SIG-M5 (cell line): ENCODE measurements around the gene XCR1.
"Not testable (repeated sequence)": the region's sequence is repeated elsewhere in the genome, so short reads cannot be mapped to it uniquely, and the experiment has no call there.

ENCODE experiments used
- DNase-seq: peaks from one replicate; lab custom pipeline; 2025; lab: John Stamatoyannopoulos, UW

The XCR1 gene

DNA sequence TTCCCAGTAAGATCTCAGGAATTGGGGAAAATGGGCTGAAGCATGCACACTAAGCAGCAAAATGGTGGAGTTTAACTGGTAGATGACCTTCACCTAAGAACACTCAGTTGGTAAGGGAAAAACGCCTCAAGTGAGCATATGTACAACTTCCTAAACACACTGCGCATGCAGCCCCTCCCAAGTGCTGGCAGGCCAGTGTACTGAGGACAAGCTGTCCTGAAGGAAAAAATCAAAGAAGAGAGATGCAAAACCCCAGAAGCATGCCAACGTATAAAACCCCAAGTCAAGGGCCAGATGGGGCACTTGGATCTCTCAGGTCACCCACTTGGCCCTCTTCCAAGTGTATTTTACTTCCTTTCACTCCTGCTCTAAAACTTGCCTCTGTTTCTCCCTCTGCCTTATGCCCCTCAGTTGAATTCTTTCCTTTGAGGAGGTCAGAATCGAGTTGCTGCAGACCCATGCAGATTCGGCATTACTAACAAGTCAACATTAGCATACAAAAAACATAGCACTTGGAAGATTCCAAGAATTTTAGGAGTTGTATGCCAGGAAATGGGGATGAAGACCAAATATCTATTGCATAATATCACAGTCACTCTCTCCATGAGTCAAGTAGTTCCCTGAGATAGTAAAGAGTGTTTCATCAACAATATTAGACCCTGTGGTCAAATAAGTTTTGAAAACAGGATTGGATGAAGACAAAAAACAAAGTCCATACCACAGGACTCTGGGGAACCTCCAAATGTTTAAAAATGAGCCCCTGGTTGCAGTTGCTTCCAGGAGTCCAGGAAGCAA, 20.8 kb downstream of the XCR1 start:
- no peak for DNase-seq

DNA sequence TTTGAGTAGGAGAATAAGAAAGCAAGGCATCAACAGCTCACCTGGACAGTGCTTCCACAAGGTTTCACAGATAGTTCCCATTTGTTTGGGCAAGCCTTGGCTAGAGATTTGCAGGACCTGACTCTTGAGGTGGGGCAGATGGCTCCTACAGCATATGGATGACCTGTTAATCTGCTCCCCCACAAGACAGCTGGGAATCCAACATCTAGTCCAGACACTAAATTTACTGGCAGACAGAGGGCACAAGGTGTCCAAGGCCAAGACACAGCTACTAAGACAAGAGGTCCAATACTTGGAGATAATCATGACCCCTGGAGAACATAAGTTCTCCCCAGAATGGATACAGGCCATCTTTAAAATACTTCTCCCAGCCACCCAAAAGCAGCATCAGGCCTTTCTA, 23.6 kb downstream of the XCR1 start:
- DNase-seq, result not testable (repeated sequence)

DNA sequence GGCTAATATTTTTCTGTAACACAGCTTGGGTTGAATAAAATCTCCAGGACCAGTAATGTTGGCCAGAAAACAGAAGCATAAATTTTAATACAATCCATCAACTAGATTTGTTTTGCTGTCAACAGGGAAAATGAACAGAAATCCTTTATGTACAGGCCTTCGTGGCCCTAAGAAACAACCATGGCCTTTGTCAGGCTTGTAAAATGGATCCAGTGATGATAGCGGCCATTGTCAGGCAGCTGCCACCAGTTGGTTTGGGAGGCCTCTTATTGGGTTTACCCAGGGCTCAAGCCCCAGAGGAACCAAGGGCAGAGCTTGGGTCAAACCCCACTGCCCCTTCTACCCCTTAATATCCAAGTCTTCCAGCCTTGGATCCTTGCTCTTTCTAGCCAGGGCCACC, 26.1 kb downstream of the XCR1 start:
- no peak for DNase-seq

DNA sequence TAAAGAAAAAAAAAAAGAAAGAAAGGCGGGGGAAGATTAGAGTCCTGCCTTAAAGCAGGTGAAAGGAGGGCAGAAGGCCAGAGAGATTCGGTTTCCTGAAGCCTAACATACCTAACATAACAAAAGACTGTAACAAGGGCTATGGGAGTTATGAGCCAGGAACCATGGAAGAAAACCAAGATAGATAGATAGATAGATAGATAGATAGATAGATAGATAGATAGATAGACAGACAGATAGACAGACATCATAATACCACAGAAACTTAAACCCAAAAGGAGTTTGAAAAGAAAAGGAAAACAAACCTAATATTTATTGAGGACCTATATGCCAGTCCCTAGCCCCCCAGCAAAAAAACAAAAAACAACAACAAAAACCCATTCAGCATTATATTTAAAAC, 29.3 kb downstream of the XCR1 start:
- no peak for DNase-seq

DNA sequence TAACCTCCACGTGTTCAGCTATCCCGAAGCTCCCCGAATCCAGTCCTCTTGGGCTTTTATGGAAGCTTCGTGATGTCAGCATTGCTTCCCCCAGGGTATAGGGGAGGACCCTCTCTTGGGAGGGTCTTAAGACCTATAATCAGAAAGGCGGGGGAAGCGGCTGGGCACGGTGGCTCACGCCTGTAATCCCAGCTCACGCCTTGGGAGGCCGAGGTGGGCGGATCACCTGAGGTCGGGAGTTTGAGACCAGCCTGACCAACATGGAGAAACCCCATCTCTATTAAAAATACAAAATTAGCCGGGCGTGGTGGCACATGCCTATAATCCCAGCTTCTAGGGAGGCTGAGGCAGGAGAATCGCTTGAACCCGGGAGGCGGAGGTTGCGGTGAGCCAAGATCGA, 29.8 kb downstream of the XCR1 start:
- DNase-seq, result not testable (repeated sequence)

DNA sequence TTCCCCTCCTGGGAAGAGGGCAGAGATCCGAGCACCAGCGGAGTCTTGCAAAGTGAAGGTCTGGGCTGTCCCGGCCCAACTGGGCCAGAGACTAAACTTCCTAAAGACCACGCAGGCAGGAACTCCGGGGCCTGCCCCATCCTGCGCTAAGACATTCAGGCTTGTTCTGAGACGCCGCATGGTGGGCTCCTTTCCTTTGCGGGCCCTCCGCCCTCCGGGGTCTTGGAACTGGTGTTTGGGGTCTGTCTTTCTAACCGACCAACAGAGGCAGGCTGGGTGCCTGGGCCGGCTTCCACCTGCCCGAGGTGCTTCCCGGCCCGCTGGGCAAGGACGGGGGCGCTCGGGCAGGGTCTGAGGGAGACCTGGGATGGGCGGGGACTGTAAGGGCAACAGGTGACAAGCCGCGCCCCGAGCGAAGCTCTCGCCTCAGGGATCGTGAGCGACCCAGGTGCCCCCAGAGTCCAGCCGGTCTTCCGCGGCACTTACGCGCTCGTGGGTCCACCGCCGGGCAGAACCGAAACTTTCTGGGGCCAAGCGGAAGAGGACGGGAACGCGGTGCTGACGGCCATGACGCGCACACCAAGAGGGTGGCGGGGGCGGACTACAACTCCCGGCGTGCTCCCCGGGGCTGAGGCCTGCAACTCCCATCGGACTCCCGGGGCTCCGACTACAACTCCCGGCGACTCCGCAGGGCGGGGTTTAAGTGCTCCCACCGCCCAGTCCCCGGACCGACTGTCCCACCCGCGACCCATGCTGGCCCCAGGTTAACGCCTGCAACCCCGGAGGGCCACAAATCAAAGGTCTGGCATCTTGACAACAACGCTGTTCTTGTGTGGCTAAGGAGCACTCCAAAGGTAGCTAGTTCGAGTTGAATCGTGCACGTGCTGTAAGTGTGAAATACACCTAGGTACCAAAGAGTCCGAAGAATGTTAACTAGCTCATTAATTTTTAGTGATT, 31.8 kb downstream of the XCR1 start, which contains the start of gene FYCO1:
Gene FYCO1 (minus strand): TSS at position 589 of the 957 bp plus-strand sequence. CDS start 10,914 bp downstream, outside the sequence.
- DNase-seq, result peak; percentile 81

DNA sequence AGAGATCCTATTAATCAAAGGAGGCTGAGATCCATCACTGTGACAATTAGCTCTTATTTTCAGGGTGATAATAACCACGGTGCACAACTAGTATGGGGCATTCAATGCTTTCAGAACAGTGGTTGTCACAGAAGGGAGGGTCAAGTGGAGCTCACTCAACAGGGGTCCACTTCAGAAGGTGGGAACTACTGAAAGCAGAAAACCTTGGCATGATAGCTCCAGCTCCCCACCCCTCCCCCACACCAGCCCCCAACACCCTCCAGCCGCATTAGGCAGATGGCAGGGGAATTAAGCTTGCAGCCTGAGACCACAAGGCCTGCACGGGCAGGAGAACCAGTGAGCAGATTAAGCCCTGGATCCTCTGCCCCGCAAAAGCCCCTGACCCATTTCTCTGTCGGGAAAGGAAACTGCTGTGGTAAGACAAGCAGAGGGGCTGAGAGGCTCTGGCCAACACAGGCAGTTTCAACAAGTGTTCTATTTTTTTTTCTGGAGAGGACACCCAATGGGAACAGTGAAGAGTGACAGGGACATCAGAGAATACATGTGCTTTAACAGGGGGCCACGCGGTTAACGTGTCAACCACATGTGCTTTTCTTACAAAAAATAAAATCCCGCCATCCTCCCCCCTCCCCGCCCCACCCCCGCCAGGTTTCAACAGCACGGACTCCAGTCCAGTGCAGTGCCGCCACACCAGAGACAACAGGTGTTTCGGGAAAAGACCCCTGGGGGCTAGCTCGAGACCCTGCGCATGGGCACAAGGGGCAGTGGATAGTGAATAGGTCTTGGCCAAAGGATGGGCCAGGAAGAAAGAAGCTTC, 32.7 kb downstream of the XCR1 start:
- DNase-seq, result no peak

DNA sequence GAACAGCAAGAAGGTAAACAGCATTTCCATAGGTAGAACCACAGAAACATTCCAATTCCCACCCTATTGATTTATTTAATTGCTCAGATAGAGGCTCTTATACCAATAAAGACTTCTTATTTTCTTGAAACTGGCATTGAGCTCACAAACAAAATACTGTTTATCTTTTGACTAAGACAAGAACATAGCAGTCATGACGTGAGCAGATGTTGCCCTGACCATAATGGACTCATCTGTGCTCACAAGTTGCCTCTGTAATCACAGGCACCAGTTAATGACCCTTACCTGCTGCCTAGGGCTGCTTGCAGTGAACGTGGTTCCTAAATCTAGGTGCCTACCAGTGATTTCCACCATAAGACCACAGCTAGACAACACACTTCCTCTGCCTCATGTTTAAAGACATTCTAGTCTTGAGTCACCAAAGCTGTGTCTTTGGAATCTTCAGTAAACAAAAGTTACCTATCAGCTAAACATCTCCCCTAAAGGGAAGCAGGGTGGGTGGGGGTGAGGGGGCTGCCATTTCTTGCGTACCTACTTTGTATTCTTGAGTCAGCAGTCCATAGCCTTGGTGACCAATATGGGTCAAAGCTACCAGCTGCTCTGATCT, 33.8 kb downstream of the XCR1 start:
- no peak for DNase-seq

DNA sequence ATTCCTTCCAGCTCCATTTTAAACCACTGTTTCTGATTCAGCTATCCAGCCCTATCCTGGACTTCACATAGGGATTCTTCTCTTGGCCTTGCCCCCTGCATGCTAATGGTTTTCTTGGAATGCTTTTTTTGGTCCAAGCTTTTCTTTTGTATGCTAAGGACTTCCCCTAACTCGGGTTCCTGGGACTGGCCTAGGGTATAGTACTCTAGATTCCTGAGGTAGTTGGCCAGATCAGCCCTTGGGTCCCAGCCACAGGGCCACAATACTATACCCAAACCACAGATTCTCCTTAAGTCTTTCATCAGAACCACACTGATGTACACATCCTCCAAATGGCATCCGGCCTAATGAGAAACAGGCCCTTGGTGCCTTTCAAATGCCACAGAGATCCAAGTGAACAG, 34.5 kb downstream of the XCR1 start:
- DNase-seq, result no peak

DNA sequence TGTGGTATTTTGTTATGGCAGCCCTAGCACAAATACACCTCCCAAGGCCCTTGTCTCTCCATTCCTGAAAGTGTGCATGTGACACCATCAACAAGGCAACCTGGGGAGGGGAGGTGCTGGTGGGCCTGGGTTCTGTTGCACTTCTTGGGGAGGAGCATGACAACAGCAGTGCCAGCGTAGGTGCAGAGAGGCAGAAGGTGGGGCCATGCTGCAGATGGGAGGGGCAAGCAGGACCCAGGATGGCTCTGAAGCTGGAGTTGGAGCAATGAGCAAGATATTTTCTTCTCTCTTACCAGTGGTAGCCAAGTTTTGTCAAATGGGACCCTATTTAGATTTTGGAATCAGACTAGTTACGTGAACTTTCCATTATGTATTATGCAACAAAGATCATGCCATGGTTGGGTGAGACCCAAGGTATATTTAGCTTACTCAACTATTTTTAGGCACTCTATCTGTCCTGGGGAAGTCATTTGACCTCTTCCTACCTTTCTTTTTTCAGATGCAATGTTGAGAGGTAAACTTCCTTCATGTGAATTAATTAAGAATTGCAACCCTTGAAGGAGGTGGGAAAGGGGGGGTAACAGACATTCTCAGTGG, 35.1 kb downstream of the XCR1 start:
- no peak for DNase-seq

DNA sequence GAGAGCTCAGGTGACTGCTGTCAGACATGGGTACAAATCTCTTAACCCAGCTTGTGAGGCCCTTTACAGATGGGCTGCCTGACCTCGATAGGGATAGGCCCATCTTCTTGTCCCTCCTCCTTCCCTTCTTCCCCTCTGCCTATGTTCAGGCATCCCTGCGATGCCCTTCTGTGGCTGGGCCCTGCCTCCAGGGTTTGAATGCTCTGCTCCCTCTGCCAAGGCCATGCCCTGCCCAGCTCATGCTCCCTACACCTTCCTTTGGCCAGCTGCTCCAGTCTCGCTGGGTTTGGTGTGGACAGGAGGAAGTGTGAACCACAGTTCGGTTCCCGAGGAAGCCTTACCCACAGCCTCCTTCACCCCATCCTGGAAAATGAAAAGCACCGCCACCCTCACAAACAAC, 35.9 kb downstream of the XCR1 start:
- no peak for DNase-seq

DNA sequence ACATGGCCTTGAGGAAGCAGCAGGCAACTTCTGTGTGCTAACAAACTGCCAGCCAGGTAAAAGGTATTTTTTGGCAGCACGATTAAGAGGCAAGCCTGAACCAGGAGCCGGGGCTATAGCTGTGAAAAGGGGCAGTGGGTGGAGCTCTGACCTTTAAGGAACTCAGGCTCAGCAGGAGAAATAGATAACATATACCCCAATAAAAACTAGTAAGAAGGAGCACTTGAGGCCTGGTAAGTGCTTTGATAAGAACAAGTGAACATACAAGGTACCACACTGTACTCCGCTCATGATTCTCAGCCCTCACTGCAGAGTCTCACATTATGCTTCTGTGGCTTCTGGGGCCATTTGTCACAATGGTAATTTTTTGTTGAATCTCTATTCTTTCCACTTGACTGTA, 37.1 kb downstream of the XCR1 start:
- no peak for DNase-seq

DNA sequence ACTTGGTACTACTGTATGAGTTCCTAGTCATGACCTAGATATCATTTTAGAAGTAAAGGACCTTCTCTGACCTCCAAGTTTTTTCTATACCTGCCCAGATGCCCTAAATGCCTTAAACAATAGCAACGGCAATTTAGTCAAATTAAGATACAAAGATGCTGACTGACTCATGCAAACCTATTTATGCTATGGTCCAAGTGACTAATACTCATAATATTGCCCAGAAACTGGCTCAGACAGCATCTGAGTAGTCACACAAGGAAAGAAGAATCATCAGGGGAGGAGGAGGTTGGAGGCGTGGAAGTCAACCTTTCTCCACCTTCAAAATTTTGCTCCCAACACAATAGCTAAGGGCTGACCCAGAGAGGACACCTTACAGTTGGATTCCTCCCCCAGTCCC, 38.5 kb downstream of the XCR1 start:
- DNase-seq, result no peak

DNA sequence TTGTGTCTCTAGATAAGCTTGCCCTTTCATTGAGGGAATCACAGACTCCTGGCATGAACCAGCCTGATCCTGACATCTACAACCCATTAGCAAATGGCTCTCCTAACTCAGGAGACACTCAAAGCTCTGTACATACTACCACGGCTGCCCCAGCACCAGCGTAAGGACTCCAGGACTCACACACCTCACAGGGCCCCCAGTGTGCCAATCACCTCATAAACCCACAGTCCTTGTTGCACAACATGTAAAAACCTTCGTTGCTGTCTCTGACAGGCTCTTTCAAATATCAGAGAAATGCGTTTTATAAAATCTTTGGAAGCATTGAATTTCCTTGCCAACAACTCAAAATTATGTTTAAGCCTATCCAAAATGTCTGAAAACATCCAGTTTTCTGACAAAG, 38.9 kb downstream of the XCR1 start:
- no peak for DNase-seq

DNA sequence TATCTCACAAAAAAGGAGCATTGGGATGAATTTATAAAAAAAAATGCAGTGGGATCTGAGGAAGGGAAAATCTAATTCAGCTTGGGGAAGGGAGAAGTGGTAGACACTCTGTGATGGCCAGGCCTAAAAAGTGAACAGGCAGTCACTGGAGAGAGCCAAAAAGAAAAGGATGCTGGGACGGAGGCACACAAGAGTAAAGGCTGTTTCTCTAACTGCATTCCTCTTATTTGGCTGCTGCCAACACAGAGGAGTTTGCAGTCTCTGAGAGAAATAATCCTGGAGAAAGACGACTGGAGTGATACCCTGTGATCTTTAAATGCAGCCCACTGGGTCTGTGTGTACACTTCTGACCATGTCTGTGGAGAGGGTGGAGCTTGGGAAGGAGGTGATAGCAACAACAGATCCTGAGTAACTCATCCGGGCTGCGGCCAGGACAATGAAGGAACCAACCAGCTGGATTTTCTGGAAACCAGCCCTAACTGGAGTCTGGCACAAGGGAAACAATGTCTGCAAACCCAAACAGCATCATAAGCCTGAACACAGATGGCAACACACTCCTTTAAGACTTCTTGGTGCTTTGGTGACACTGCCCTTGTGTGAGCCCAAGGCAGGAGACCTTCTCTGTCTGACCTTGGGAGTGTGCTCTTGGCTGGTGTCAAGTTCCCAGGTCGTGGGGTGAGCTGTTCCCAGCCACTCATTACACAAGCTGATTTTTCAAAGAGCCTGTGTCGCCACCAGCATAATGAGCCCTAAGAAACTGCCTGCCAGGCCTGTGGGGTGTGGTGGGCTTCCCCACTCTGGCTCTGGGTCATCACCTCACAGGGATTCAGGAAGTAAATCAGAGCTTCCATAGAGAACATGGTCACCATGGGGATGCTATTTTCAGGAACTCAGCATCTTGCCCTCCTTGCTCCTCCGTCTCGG, 39.7 kb downstream of the XCR1 start:
- DNase-seq, result no peak

DNA sequence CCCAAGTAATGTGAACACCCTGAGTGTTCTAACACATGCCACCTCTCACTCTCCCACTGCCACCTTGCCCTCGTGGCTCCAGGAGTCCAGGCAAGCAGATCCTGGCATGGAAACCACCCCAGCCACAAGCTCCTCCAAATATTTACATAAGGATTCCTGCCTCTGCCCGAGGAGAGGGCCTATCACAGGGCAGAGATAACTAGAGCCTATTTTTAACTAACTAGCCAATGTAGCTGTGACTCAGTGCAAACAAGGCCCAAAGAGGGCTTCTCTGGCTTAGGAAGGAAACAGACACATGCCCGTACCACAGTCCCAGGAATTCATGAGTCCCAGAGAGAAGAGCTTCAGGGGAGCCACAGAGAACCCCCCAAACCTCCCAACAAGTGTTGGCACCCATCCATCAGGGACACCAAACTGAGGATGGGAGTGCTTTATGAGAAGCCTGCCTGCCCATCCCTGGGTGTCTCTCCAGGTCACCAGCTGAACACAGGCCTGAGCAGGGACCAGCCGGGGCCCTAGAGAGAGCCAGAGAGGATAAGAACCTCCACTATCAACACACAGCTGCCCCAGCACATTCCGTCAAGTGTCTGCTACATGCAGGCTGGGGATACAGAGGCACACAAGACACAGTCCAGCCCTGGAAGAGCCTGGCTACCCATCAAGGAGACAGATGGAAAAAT, 40.8 kb downstream of the XCR1 start:
- no peak for DNase-seq

DNA sequence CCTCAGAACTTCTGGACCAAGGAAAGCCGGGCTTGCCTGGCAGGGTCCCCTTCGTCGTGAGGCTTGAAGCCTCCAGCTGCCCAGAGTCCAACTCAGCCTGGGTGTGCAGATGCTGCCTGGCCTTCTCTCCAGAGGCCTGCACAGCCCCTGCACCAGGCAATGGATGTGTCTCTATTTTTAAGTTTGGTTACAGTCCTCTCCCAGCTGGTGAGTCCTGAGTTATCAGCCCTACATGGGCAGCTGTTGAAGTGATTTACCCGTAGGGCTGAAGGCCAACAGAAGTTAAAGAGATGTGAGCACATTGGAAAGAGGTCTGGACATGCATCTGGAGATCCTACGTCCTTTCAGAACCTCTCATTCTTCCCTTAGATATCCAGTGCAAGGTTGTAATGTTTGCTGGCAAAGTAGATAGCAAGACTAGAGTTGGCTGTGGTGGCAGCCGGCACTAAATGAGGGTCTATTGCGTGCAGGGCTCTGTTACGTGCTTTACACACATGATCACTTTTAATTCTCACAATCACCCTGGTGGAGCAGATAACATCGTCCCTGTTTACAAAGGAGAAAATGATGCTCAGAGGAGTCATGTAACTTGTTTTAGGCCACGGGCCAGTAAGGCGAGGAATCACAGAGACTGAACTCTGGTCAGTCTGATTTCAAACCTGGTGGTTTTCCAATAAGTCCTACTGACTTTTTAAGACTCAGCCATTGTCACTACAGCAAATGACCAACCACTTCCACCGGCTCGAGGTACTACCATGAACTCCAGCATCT, 41.6 kb downstream of the XCR1 start:
- no peak for DNase-seq

DNA sequence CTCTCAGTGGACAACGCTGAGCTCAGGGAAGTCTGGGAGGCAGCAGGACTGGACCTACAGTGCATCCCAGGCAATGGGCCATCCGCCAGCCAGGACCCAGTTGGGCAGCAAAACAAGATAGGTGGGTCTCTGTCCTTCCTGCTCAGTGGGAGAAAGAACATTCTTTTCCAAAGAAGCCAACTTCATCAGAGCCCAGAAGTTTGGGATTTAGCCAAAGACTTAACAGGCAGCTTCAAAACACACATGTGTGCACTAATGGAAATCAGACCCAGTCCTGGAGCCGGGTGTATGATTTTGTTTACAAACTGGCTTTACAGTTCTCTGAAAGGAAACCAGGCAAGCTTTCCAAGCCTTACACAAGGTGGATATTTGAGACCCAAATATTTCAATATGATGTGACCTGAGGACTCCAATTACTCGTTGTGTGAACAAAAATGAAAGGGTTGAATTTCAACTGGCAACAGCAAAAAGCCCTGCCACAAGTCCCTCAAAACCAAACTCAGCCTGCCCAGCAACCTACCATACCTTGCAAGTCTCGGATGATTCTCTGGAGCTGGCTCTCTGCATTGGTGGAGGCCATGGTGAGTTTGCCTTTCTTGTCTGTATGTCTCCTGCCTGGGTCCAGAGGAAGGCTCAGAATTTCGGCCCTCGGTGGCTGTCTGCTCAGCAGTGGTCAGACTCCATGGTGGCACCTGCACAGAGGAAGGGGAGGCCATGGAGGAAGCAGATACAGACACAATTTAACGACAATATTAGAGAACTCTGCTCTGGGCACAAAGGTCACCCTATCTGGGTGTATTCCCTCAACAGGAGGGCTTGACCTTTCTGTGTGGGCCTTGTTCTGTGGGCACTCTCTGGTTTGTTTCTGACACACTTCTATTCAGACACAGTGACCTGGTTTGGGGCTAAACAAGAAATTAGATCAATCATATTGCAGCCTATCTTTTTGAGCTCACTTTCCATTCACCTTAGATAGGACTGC, 42.7 kb downstream of the XCR1 start:
- no peak for DNase-seq
